Measurements from ENCODE around the gene IL10RA.
"Not testable (repeated sequence)": the region's sequence is repeated elsewhere in the genome, so short reads cannot be mapped to it uniquely, and the experiment has no call there.

- not testable (repeated sequence) for TF ChIP-seq POLR2AphosphoS5 (IDR thresholded peaks at IDR 0.05; ENCODE audit: borderline replicate concordance, low read depth, low read length); EZH2 (IDR thresholded peaks at IDR 0.05)
Observed at GRCh38 chr11:118007563-118008270, 21.5 kb downstream of the IL10RA start.

All from SK-N-MC (cell line).